NCI-H345 treated with DMSO at 0.1 percent for 48 hours (cell line): Measurements from ENCODE around the gene OSBPL6.
"Not testable (repeated sequence)": the region's sequence is repeated elsewhere in the genome, so short reads cannot be mapped to it uniquely, and the experiment has no call there.

Source experiments
- DNase-seq: peaks from one replicate; lab custom pipeline; 2025; ENCODE audit not compliant: unreplicated experiment; lab: John Stamatoyannopoulos, UW

The OSBPL6 gene

DNA sequence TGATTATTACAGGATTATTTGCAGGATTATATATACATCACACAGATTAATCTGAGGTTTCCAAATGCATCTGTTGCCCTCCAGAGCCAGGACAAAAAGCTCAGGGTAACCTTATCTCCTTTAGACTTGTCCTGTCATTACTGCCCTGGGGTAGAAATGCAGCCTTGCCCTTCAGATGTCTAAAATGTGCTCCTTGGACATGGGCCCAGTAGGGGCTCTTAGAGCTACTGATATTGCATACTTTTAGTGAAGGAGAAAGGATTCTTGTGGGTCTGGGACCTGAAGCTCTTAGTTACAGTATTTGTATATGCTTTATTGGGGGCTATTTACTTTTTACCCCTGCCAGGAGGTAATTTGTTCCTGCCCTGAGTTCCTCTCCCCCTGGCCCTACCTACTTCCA, 200.5 kb downstream of the OSBPL6 start:
- DNase-seq: no peak

DNA sequence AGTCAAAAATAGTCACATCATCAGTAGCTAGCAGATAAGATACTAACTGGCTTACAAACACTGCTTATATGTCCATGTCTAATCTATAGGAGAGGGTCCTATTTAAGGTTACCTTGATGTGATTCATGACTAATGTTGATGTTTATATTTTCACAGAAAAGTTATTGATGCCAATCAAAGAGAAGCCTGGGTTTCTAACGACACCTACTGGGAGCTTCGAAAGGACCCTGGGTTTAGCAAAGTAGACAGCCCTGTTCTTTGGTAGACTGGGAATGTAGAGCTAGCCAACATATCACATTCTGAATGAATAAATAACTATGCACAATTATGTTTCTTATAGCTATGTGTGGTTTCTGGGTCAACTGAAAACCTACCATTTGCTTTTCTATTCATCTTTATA, 201.0 kb downstream of the OSBPL6 start:
- no peak for DNase-seq

DNA sequence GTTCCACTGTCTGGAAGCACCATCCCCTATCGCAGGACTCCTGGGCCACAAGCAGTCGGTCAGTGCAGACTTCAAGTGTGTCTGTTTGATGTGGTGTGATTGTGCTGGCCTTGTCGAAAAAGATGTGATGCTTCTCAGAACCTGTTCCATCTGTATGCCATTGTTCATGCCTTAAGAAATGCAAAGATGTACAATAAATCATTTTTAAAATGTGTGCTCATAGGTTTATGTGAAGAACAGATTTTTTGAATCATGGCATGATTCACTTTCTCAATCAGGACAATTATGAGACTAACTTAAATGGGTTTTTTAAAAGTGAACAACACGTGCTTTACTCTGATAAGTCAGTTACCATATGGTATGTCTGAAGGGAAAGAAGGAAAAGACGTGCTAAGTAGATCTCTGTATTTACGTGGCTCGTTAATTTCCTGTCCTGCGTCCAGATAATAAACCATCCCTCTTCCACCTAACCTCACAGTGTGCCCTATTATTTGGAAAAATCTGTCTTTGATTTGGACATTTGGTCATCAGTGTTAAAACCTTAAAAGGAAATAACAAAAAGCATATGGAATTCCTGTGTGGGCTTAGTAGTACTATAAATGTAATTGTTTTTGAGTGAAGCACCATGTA, 201.7 kb downstream of the OSBPL6 start:
- no peak for DNase-seq

DNA sequence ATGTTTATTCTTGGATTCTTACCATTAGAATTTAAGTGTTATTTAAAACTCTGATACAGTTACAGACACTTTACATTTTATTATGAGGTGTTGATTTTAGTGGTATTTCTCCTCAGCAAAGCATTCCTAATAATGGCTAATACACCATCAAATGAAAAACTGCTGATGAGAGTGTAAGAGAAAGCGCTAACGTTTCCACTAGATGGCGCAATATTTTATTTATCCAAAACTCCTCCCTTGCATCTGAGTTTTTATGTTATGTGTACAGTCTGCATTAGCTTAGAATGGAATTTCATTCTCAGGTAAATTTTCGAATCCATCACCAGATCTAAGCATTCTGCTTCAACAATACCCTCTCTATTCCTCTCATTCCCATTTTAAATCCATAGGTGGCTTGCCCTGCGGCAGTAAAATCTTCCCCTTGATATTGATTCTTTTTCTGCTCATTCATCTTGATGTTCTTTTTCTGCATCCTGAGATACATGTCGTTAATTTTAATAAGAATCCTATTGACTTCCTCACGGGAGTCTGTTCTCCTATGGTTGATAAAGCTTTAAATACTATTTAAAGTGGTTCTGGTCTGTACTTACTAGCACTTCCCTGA, 202.8 kb downstream of the OSBPL6 start:
- peak; percentile 39 for DNase-seq

DNA sequence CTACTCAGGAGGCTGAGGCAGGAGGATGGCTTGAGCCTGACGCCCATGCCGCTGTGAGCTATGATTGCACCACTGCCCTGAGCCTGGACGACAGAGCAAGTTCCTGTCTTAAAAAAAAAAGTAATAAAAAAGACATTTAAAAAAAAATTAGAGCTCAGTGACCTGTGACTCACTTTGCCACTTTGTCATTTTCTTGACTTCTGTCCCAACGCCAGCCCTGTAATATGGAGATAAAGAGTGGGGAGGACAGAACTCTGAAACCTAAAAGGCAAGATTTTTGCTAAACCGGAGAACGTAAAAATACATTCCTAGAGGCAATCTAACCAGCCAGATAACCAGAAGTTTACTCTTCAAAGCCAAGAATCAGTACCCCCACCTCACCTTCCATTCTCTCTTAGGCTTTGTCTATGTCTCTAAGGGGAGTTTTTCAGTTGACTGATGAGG, 207.7 kb downstream of the OSBPL6 start:
- no peak for DNase-seq

DNA sequence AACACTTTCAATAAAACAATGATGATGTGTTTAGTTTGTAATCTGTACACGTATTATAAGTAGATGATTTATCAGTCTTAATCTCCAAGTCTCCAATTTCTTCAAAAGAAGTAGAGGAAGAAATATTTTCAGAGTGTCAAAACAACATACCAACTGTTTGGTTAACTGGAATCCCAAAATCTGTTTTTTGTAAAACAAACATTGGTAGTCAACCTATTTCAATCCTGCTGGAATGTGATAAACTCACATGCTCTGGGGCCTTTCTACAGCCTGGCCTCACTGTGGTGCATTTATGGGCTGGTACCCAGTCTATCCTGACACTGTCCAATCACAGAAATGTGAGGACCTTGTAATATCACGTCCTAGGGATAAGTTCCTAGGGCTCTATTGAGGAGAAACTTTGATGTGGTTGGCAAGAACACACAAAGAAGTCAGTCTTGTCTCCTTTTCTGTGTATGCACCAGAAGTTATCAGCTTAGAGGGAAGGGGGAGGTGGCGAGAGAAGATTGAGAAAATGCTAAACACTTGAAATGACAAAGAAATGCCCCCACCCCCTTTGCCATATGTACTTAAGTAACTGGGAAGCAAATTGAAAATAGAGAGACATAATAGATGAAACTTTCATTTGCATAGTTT, 209.5 kb downstream of the OSBPL6 start:
- DNase-seq: no peak

DNA sequence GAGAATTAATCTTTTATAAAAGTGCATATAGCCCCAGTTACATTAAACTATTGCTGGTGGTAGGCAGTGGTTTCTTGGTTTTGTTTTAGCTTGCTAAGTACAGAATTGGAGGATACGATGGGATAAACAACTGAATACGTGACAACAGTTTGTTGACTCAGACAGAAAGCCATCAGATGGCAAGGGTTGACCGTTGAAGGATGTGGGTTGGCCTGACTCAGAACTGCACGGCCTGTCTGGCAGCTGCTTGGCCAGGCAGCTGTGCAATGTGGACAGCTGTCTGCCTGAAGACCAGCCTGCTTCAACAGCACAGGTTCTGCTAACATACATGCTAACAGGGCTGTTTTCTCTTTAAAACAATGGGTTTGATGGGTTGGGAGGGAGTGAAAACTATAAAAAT, 210.1 kb downstream of the OSBPL6 start:
- DNase-seq: no peak

DNA sequence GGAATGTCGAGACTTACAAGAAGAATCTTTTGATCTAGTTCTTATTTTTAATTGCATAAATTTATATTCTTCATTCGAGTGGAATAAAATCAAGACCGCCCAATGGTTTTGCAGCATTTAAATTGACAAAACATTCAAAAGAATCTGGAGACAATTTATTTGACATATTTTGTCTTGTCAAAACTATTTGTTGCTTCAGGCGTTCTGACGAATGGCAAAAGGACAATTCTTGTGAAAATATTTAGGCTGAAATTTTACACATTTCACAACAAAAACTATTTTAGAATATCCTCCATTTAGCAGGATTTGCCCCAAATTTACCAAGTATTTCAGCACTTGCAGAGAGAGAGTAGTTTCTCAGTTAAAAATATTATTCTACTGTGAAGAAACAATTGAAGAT, 214.9 kb downstream of the OSBPL6 start:
- no peak for DNase-seq

DNA sequence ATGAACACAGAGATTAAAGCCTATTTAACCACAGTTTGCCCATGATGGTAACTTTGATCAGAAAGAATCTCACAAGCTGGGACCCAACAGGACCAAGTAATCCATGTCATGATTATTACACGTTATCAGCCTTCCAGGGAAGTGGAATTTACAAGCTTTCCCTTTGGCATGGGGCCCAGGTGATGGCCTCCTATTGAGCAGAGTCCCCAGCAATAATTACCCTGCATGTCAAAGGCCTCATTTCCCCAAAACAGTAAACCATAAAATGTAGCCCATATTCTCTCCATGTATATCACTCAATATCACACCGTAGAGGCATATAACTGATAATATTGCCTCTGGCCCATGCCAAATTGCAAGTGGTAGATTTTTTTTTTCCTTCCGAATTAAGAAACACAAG, 217.7 kb downstream of the OSBPL6 start:
- DNase-seq: no peak

DNA sequence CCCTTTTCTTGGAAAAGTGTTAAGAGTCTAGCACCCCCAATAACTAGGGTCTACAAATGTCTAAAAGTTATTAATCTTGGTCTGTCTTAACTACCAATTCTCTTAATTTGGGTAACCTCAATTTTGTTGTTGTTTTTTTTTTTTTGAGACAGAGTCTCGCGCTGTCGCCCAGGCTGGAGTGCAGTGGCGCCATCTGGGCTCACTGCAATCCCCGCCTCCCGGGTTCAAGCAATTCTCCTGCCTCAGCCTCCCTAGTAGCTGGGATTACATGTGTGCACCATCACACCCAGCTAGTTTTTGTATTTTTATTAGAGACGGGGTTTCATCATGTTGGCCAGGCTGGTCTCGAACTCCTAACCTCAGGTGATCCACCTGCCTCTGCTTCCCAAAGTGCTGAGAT, 218.1 kb downstream of the OSBPL6 start:
- DNase-seq: not testable (repeated sequence)

DNA sequence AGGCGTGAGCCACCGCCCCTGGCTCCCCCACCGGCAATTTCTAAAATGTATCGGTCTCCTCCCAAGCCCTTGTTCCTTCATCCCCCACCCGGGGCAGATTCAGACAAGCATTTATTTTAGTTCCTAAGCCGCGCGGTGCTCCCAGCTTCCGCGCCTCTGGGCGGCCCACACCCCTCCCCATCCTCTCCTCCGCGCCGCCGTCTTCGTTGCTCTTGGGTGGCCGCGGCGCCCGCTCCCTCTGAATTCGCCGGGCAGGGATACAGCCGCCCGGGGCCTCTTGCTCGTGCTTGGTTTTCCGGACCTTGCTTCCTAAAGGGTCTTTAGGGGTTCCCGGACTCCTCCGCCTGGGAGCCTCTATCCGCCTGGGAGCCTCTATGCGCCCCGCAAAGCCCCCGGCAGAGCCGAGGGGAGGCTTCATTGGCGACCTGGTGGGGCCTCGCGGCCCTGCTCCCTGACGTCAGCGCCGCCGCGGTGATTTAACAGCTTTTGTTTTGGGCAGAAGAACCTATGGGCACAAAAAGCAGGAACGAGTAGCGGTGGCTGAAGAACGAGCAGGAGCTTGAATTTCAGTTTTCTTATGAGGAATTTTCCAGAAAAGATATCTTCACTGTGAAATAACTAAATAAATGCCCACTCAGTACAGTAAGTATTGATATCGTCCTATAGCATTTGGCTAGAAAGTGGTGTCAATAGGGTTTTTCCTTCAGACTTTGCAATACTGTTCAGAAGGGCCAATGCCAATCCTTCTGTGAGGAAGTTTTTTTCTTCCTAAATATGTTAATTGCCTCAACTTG, 219.4 kb downstream of the OSBPL6 start:
- peak; percentile 79 for DNase-seq

DNA sequence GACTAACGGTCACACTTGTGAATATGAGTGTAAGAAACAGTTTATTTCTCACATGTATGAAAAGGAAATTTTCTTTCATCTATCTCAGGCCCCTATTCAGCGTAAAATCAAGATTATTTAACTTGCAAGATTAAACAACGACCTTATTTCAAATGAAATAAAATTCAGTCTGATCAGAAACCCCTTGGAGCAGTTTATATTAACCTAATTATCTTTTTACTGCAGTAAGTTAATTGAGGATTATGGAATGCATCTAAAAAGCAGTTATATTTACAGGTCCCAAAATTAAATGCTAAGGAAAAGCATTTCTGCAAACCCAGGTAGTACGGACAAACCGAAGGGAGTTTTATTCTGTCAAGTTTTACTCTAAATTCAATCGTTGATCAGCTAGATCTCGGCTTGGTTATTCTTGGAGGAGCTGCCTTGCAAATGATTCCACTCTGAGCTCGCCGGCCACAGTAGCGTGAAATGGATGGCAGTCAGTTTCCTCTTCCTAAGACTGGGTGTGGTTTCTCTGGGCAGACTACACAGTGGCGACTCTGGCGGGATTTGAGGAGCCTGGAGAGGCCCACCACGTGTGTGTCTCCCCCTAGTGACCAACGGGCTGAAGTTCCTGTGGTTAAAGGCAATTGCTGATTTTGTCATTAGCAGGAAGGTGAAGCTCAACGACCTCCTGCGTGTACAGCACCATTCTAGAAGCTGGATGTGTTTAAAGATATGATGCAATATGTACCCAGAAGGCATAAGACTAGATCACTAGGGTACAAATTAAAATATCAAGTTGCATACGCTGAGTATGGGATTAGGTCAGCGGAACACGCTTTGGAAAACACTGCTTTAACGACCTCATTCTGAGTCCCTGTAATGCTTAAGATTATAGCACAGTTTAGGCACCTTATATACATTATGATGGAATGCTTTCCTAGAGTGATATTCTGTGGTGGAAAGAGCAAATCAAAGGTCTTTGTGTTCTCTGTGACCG, 220.2 kb downstream of the OSBPL6 start:
- peak; percentile 96 for DNase-seq

DNA sequence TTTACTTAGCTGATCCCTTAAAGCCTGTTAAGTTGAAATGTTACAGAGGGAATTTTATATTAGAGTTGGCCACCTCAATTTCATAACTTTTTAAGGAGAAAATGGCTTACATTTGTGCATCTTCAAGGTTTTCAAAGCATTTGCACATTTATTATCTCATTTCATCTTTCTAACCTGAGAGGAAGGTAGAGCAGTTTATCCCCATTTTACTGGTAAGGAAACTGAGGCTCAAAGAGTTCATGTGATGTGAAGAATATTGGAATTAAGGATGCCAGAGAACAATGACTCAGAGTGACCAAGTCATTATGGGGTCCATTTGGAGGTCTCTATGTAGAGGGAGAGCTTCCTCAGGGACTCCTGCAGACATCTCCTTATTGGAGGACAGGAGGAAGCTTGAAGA, 221.7 kb downstream of the OSBPL6 start:
- DNase-seq: no peak

DNA sequence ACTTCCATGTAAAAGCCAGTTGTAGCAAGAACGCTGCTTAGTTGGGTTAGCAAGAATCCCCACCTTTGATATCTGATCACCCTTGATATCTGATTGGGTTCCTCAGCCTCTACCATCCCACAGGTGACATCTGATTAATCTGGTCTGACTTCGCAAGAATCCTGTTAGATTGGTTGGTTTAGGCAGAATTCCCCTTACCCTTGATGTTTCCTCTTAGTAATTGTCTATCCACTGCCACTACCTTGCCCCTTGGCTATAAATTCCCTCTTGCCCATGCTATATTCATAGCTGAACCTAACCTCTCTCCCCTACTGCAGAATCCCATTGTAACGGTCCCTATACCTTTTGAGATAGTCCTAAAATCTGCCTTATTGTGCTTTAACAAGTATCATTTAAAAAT, 223.6 kb downstream of the OSBPL6 start:
- DNase-seq: no peak

DNA sequence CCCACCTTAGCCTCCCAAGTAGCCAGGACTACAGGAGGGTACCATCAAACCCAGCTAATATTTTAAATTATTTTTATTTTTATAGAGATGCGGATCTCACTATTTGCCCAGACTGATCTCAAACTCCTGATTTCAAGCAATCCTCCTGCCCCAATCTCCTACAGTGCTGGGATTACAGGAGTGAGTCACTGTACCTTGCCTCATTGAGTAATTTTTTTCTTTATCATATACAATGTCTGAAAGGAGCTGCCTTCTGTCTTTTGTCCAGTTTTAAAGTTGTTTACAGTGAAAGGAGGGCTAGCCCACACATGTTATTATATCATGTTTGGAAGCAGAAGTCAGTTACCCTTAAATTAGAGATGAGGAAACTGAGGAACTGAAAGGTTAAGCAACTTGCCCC, 224.1 kb downstream of the OSBPL6 start:
- no peak for DNase-seq

DNA sequence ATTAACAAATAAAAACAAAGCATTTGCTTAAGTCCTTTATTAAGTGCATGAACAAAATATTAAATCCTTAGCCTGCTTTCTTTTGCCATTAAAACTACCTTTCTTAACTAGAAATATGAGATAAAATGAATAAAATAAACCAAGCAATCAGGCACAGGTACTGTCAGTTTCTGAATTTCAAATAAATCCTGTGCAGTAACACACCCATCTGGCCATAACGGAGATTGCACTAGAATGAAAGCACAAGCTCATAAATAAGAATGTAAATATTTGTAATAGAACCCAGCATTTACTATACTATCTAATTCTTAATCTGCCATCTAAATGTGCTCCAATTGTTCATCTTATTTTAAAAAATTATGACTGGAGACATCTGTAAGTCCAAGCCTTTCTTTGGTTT, 224.8 kb downstream of the OSBPL6 start:
- DNase-seq: peak; percentile 19

DNA sequence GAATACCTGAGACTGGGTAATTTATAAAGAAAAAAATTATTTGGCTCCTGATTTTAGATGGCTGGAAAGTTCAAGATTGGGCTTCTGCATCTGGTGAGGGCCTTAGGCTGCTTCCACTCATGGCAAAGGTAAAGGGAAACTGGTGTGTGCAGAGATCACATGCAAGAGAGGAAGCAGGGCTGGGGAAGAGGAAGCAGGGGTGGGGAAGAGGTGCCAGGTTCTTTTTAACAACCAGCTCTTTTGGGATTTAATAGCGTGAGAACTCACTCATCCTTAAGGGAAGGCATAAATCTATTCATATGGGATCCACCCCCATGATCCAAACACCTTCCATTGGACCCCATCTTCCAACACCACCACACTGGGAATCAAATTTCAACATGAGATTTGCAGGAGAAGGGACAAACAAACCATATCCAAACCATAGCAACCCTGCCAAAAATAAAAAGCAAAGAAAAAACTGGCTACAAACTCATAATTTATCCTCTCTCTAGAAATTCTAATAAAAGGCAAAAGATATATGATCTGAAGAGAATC, 226.2 kb downstream of the OSBPL6 start:
- no peak for DNase-seq

DNA sequence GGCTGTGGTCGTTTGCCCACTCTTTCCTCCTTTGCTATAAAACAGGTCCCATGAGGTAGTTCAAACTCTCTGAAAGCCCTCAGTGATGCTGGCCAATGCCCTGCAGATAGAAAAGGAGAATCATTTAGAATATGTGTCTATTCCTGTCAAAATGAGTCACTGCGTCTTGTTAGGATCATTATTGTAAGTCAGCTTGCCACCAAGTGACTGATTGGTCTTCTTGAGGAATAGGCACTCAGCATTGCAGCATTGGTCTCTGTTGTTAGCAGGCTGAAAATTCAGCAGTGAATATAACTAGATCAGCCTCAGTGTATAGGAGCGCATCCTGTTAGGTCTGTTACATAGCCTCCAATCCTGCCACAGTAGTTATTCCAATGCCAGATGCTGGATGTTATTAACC, 227.8 kb downstream of the OSBPL6 start:
- DNase-seq: no peak

DNA sequence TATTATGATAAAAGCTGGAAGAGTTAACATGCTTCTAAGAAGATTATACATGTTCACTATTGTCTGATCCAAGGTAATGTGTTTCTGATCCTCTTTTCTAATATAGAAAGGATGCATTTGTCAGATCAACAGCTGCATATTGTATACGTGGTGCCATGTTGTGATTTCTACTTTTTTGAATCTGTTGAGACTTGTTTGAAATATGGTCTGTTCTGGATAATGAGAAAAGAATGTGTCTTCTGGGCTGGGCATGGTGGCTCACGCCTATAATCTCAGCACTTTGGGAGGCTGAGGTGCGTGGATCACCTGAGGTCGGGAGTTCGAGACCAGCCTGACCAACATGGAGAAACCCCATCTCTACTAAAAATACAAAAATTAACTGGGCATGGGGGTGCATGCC, 229.4 kb downstream of the OSBPL6 start:
- not testable (repeated sequence) for DNase-seq

DNA sequence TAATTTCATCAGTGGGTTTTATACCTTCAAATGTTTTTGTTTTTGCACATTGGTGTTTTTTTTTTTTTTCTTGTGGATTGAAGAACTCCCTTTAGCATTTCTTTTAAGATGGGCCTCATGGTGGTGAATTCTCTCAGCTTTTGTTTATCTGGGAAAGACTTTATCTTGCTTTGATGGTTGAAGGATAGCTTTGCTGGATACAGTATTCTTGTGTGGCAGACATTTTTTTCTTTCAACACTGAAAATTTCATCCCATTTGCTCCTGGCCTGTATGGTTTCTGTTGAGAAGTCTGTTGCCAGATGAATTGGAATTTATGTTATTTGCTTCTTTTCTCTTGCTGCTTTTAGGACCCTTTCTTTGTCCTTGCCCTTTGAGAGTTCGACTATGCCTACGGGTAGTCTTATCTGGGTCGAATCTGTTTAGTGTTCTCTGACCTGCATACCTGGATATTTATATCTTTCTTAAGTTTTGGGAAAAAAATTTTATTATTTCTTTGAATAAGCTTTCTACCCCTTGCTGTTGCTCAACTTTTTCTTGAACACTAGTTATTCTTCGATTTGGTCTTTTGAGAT, 231.0 kb downstream of the OSBPL6 start:
- no peak for DNase-seq
